Measurements from ENCODE around the gene IQCM.

DNA sequence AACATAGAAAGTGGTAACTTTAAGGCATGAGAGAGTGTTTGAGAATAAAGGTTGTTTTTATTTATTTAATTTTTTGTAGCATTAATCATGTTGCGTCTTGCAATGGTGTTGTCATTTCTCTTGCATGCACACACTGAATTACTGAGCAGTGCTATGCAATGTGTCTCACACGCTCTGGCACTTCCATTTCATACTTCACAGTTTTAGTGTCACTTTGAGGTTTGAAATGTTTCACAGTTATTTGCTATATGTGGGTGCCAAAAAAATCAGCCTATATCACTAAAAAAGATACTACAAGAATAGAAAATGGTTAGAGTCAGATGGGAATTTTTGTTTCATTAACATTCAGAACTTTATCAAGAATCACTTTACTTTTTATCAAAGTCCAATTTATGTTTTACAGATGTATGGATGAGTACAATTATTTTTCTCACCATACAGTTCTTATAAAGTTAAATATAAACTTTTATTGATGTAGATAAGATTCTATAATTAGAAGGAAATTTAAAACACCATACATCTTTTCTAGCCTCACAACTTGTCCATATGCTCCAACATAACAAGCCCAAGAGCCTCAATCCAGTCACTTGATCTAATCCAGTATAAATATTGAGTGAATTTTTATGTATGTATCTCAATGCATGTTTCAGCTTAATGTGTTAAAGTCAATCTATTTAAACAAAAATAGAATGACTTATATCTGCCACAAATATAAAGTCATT is 114.0 kb downstream of the IQCM start:
- no peak for TF ChIP-seq POLR2AphosphoS5 (IDR thresholded peaks at IDR 0.05; ENCODE audit: low read depth)
- TF ChIP-seq, protein P1, sequence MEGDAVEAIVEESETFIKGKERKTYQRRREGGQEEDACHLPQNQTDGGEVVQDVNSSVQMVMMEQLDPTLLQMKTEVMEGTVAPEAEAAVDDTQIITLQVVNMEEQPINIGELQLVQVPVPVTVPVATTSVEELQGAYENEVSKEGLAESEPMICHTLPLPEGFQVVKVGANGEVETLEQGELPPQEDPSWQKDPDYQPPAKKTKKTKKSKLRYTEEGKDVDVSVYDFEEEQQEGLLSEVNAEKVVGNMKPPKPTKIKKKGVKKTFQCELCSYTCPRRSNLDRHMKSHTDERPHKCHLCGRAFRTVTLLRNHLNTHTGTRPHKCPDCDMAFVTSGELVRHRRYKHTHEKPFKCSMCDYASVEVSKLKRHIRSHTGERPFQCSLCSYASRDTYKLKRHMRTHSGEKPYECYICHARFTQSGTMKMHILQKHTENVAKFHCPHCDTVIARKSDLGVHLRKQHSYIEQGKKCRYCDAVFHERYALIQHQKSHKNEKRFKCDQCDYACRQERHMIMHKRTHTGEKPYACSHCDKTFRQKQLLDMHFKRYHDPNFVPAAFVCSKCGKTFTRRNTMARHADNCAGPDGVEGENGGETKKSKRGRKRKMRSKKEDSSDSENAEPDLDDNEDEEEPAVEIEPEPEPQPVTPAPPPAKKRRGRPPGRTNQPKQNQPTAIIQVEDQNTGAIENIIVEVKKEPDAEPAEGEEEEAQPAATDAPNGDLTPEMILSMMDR (IDR thresholded peaks at IDR 0.05; ENCODE audit: insufficient read depth, low read length) = no peak

Measured in HL-60 (cell line).